OCI-LY7 (cell line): ENCODE data around the gene SPAG16.

Experiments
- EZH2phosphoT487 ChIP-seq: fragments of 200-600 bp; sonication (generic); IDR thresholded peaks from 2 replicates; pipeline ENCODE4 v1.6.1; 2018; ENCODE audit warnings: low read depth, borderline replicate concordance, mild to moderate bottlenecking, mixed run types, antibody characterized with exemption, low read length, moderate library complexity, mixed read lengths
- TF ChIP-seq, protein P1 (sequence below): fragments of 200-600 bp; sonication (generic); conservative IDR thresholded peaks from 2 replicates; pipeline ENCODE4 v1.5.1; 2014; ENCODE audit warnings: mild to moderate bottlenecking, antibody characterized with exemption, low read length, moderate library complexity, mixed read lengths

DNA sequence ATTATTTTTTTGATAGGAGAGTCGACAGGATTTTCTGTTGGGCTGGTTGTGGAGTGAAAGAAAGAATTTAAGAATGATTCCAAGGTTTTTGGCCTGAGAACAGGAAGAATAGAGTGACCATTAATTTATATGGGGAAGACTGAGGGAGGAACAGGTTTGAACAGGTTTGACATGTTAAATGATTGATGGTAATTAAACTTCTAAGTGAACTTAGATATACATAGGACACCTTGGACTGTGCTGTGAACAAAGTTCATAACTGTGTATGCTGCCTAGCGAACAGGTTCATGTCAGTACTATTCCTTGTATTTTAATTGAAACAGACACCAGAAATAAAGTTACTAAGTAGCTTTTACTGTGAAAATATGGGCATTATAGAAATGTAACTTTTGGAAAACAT lies 212.0 kb downstream of the SPAG16 start:
- TF ChIP-seq, protein P1, sequence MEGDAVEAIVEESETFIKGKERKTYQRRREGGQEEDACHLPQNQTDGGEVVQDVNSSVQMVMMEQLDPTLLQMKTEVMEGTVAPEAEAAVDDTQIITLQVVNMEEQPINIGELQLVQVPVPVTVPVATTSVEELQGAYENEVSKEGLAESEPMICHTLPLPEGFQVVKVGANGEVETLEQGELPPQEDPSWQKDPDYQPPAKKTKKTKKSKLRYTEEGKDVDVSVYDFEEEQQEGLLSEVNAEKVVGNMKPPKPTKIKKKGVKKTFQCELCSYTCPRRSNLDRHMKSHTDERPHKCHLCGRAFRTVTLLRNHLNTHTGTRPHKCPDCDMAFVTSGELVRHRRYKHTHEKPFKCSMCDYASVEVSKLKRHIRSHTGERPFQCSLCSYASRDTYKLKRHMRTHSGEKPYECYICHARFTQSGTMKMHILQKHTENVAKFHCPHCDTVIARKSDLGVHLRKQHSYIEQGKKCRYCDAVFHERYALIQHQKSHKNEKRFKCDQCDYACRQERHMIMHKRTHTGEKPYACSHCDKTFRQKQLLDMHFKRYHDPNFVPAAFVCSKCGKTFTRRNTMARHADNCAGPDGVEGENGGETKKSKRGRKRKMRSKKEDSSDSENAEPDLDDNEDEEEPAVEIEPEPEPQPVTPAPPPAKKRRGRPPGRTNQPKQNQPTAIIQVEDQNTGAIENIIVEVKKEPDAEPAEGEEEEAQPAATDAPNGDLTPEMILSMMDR = no peak
- TF ChIP-seq EZH2phosphoT487 = no peak
